Tibial nerve (tissue), 4 donors: Measurements from ENCODE around the gene PIEZO2. TPM values are rescaled to one million over a fixed set of nuclear protein-coding genes. Genes with fewer than 3 reads are reported as not detected.

Experiments used
- DNase-seq, 2 donors: peaks; one replicate each; pipeline ENCODE4 v3.0.0-alpha.2; 2019; ENCODE audit warnings: low spot score in 2 of 2
- H3K27ac ChIP-seq, 4 donors: fragments of 200-600 bp; sonication (generic) in 3 of 4; one replicate each; pipeline ENCODE4 v1.5.1; 2017 to 2019; ENCODE audit warnings: mild to moderate bottlenecking in 1 of 4
- H3K27me3 ChIP-seq, 2 donors: fragments of 200-600 bp; sonication (generic) in 1 of 2; one replicate each; pipeline versions ENCODE4 v1.5.1 to v1.6.0; 2017 to 2019
- H3K36me3 ChIP-seq, 3 donors: fragments of 200-600 bp; sonication (generic); one replicate each; pipeline ENCODE4 v1.5.1; 2018 to 2019
- H3K4me1 ChIP-seq, 4 donors: fragments of 200-600 bp; sonication (generic) in 3 of 4; one replicate each; pipeline ENCODE4 v1.5.1; 2017 to 2019
- H3K4me3 ChIP-seq, 4 donors: fragments of 200-600 bp; sonication (generic) in 3 of 4; one replicate each; pipeline ENCODE4 v1.5.1; 2017 to 2019; ENCODE audit warnings: mild to moderate bottlenecking in 1 of 4, moderate library complexity in 1 of 4
- H3K9me3 ChIP-seq, 4 donors: fragments of 200-600 bp; sonication (generic) in 3 of 4; one replicate each; pipeline ENCODE4 v1.5.1; 2017 to 2019
- EP300 ChIP-seq, 2 donors: sonication (generic); formaldehyde crosslinking; IDR thresholded peaks; one replicate each; pipeline ENCODE4 v1.6.1; 2017; ENCODE audit warnings: antibody characterized with exemption in 2 of 2, mild to moderate bottlenecking in 1 of 2
- POLR2A ChIP-seq, 2 donors: fragments of 450-650 bp; IDR thresholded peaks; one replicate each; pipeline ENCODE4 v1.6.1; 2017; ENCODE audit warnings: antibody characterized with exemption in 2 of 2, mild to moderate bottlenecking in 2 of 2, moderate library complexity in 2 of 2
- WGBS, 2 donors: methylation state at CpG; one replicate each; pipeline ENCODE4 v1.1.5; 2018; 5-methylcytosine and 5-hydroxymethylcytosine counted together
- total RNA-seq, 4 donors: library from RNA; depleted of rRNA; stranded (reverse); fragments of >200 nt; gene quantifications; one replicate each; pipeline ENCODE4 v1.1.0, GENCODE V29; 2016
- TF ChIP-seq, protein P1 (sequence below), 5 experiments: fragments of 200-600 bp in 3 of 5; fragments of 450-650 bp in 2 of 5; sonication (generic) in 3 of 5; IDR thresholded peaks; one replicate each; pipeline ENCODE4 v1.5.1; 2016 to 2019; ENCODE audit warnings: antibody characterized with exemption in 5 of 5, mild to moderate bottlenecking in 3 of 5, moderate library complexity in 2 of 5

Gene PIEZO2
- total RNA-seq, 4 donors from 2014 or later: 17.0 to 27.7 (median 22.3) TPM

DNA sequence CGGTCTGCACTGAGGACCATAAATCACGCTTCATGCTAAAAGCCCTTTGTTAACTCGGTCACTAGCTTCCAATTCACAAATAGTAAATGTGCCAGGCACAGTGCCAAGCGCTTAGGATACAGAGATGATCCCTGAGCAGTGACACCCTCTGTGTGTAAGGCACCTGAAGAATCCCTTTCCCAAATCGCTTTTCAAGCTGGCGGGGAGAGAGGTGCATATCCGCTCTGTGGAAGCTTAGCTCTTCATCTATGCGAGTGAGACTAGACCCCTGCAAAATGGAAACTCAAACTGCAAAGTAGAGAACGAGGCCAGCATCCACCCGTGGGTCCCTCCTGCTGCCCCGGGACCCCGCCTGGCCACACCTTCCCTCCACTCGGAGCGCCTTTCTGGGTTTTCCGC is 2.4 kb downstream of the PIEZO2 start:
- Histone ChIP-seq H3K27me3 (peaks cover 0 to 27% of the 10 kb centered on the region in 2 donors), H3K4me1 (peaks cover 0 to 44% (median 4%) of the 10 kb centered on the region in 4 donors), H3K9me3 (no peaks in the 10 kb centered on the region), H3K36me3 (no peaks in the 10 kb centered on the region), H3K27ac (peak overlapping the region in 1 of 4 donors; percentile 76), H3K4me3 (peak overlapping the region in 3 of 4 donors; percentile 36 to 65 (median 60))
- WGBS, 2 donors: 40 to 56% methylated on average over 13 to 15 of the region's 15 CpGs
- TF ChIP-seq EP300 (IDR thresholded peaks at IDR 0.05) (no peak), POLR2A (IDR thresholded peaks at IDR 0.05) (no peak)
- TF ChIP-seq, protein P1, sequence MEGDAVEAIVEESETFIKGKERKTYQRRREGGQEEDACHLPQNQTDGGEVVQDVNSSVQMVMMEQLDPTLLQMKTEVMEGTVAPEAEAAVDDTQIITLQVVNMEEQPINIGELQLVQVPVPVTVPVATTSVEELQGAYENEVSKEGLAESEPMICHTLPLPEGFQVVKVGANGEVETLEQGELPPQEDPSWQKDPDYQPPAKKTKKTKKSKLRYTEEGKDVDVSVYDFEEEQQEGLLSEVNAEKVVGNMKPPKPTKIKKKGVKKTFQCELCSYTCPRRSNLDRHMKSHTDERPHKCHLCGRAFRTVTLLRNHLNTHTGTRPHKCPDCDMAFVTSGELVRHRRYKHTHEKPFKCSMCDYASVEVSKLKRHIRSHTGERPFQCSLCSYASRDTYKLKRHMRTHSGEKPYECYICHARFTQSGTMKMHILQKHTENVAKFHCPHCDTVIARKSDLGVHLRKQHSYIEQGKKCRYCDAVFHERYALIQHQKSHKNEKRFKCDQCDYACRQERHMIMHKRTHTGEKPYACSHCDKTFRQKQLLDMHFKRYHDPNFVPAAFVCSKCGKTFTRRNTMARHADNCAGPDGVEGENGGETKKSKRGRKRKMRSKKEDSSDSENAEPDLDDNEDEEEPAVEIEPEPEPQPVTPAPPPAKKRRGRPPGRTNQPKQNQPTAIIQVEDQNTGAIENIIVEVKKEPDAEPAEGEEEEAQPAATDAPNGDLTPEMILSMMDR (IDR thresholded peaks at IDR 0.05): no peak
- DNase-seq: no peak

DNA sequence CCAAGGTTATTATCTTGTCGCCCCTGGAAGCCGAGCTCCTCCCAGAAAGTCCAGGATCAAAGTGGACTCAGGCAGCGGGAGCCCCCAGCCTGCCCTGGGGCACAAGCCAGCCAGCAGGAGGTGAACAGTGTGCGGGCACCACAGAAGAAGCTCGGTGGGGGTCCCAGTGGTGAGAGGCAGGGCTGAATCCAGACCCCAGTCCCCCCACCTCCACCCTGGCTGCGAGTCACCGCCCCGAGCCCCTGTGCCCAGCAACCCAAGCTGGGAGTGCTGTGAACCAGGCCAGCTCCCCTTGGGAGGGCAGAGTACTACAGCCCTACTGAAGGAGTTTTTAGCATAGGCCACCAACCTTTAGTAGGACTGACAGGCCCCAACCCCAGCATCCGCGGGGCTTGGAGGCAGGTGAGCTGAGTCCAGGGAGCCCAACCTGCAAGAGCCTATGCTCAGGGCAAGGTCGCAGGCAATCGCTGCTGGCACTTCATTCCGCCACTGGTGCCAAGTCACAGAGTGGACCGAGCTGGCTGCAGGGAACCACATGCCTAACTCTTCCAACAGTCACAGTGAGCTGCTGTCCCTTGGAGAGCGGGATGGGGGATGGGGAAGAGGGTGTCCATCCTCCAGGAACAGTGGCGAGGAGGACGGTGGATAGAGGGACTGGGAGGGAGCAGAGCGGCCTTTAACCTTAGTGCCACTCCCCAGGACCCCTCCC is 3.0 kb downstream of the PIEZO2 start:
- WGBS, 2 donors: 51 to 54% methylated on average over 12 to 15 of the region's 18 CpGs
- no peak for DNase-seq
- H3K27ac ChIP-seq: peak overlapping the region in 1 of 4 donors; percentile 76
- H3K9me3 ChIP-seq: no peaks in the 10 kb centered on the region
- peaks cover 0 to 2% (median 0%) of the 10 kb centered on the region in 3 donors for H3K36me3 ChIP-seq
- H3K4me3 ChIP-seq: peak overlapping the region in 1 of 4 donors; percentile 65
- H3K4me1 ChIP-seq: peaks cover 0 to 44% (median 4%) of the 10 kb centered on the region in 4 donors
- TF ChIP-seq POLR2A (IDR thresholded peaks at IDR 0.05) (no peak), EP300 (IDR thresholded peaks at IDR 0.05) (peak in 1 of 2 donors; percentile 47)
- peaks cover 0 to 27% of the 10 kb centered on the region in 2 donors for H3K27me3 ChIP-seq

DNA sequence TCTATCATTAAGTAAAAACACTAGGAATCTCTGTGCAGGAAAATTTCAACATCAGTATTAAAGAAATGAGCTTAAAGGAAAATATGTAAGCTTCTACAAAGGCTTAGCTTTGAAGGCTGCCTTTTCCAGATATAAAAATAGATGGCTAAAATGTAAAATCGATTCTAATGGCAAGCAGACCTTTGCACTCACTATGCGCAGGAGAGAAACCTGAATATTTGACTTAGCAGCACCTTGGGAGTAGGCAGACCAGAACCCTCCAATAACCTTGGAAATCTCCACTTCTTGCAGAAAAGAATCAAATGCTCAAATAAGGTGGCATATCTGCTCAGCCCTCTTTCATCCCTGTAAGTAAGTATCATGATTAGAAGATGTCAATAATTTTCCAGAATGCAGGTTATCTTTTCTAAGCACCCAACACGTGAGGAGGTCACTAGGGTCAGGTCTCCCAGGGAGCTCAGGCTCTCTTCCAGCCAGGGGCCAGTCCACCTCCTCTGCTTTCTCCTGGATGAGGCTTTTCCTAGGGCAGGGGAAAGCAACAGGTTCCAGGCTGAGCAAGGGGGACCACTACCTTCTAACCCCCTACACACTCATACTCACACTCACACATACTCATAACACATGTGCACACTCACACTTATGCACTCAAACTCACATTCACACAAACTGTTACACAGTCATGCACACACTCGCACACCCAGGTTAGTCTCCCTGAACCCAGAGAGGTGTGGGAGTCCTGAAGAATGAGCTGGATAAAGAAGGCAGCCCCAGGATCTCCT is 3.8 kb downstream of the PIEZO2 start:
- DNase-seq: no peak
- TF ChIP-seq EP300 (IDR thresholded peaks at IDR 0.05) (no peak), POLR2A (IDR thresholded peaks at IDR 0.05) (no peak)
- TF ChIP-seq, protein P1 (IDR thresholded peaks at IDR 0.05): no peak
- H3K27ac ChIP-seq: peak overlapping the region in 1 of 4 donors; percentile 76
- H3K4me3 ChIP-seq: no peak overlapping the region
- H3K4me1 ChIP-seq: peaks cover 0 to 44% (median 4%) of the 10 kb centered on the region in 4 donors
- no peaks in the 10 kb centered on the region for H3K9me3 ChIP-seq
- 65 to 80% methylated on average over 4 of the region's 4 CpGs for WGBS, 2 donors
- peaks cover 0 to 27% of the 10 kb centered on the region in 2 donors for H3K27me3 ChIP-seq
- peaks cover 0 to 4% (median 0%) of the 10 kb centered on the region in 3 donors for H3K36me3 ChIP-seq

DNA sequence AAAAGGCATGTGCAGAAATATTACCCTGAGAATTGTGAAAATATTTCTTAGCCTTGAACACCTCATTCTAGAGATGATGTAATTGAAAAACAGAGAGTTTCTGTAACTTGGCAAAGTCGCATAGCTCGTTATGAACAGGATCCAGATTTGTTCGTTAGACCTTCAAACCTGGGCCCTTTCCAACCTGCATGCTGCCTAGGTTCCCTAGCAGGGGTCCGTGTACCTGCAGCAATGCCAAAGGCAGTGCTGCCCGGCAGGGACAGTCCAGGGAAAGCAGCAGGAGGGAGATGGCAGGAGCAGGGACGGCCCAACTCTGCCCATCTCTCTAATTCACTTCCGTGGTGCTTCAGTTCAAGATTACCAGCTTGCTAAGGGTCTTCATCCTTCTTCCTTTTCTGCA is 12.0 kb downstream of the PIEZO2 start:
- no peak for TF ChIP-seq EP300 (IDR thresholded peaks at IDR 0.05)
- TF ChIP-seq POLR2A (IDR thresholded peaks at IDR 0.05): no peak
- no peaks in the 10 kb centered on the region for H3K9me3 ChIP-seq
- no peak for DNase-seq

DNA sequence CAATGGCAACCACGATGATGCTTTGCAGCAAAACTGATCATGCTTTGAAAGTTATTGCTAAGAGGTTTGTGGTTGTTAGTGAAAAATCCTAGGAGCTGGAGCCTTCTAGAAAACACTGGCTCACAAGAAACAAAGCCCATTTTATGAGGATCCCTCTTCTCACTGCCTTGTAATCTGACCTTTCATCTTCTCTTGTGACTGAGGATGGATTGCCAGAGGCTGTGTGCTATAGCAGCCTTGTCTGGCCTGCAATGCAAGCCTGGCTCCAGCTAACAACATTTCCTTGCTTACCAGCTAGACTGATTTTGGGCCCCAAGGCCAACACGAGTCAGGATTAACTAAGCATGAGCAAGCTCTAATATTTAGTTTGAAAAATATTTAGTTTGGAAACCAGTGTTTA is 13.1 kb downstream of the PIEZO2 start:
- Histone ChIP-seq H3K36me3 (peaks cover 0 to under 1% (median 0%) of the 10 kb centered on the region in 3 donors), H3K4me1 (peaks cover 0 to 27% (median 0%) of the 10 kb centered on the region in 4 donors), H3K4me3 (no peak overlapping the region), H3K27me3 (no peaks in the 10 kb centered on the region), H3K9me3 (no peaks in the 10 kb centered on the region), H3K27ac (peak overlapping the region; percentile 14 to 69 (median 32))
- no peak for DNase-seq
- TF ChIP-seq, protein P1 (IDR thresholded peaks at IDR 0.05): no peak
- TF ChIP-seq EP300 (IDR thresholded peaks at IDR 0.05) (peak in 1 of 2 donors; percentile 49), POLR2A (IDR thresholded peaks at IDR 0.05) (no peak)
- whole genome bisulfite sequencing, 2 donors: 17 to 18% methylated on average over 2 of the region's 2 CpGs

More for the DNA sequence above, 12.0 kb downstream of the PIEZO2 start:
- Histone ChIP-seq H3K36me3 (peaks cover 0 to 4% (median 0%) of the 10 kb centered on the region in 3 donors), H3K4me1 (peaks cover 0 to 27% (median 0%) of the 10 kb centered on the region in 4 donors), H3K4me3 (no peak overlapping the region), H3K27ac (peak overlapping the region in 1 of 4 donors; percentile 69), H3K27me3 (no peaks in the 10 kb centered on the region)
- WGBS, 2 donors: 72 to 76% methylated on average over 7 of the region's 7 CpGs
